ENCODE measurements around the gene PIAS1. TPM values are rescaled to one million over a fixed set of nuclear protein-coding genes. Genes with fewer than 3 reads are reported as not detected.

The PIAS1 gene
- total RNA-seq, 1 donor from 2014 or later, result 56.3 TPM

DNA sequence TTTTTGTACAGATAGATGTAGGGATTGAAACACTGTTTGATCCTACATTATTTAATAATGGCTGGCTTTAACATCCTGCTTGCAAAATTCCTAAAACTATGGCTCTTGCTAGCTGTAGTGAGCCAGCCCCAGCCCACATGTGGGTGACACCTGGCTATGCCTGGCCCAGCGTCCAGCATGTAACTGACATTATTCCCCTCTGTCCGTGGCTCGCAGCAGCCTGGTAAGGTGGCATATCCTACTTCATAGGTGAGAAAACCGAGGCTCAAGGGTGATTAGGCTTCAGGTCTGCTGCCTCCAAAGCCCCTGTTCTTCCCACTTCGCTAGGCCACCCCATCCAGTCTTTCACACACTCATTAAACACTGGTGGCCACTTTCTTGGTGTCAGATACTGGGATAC is 149.4 kb downstream of the PIAS1 start:
- POLR2A ChIA-PET, result no interaction called here
- Mint-ChIP-seq H3K4me1 (peaks cover 11% of the 10 kb centered on the region), H3K27ac (no peak overlapping the region), H3K36me3 (ENCODE audit: low read depth) (peaks cover 4% of the 10 kb centered on the region), H3K9me3 (no peaks in the 10 kb centered on the region), H3K27me3 (no peaks in the 10 kb centered on the region), H3K4me3 (no peak overlapping the region)
- no peak for DNase-seq
- intact Hi-C loops (cut with micrococcal nuclease), result no loop called here
- no peak for TF ChIP-seq CTCF (IDR thresholded peaks at IDR 0.05)
- CTCF ChIA-PET, result no interaction called here
- no peak for ATAC-seq (ENCODE audit: low read depth)

- peaks cover 5% of the 10 kb centered on the region for H3K36me3 Mint-ChIP-seq (ENCODE audit: low read depth)
- no peaks in the 10 kb centered on the region for H3K27me3 Mint-ChIP-seq
- H3K27ac Mint-ChIP-seq, result no peak overlapping the region
- ChIA-PET POLR2A (no interaction called here), CTCF (no interaction called here)
- H3K4me3 Mint-ChIP-seq, result no peak overlapping the region
- H3K9me3 Mint-ChIP-seq, result no peaks in the 10 kb centered on the region
- DNase-seq, result no peak
- intact Hi-C loops (cut with micrococcal nuclease), result no loop called here
- peaks cover 16% of the 10 kb centered on the region for H3K4me1 Mint-ChIP-seq
- TF ChIP-seq CTCF (IDR thresholded peaks at IDR 0.05), result no peak
- no peak for ATAC-seq (ENCODE audit: low read depth)
Measured at GRCh38 chr15:68203956-68204355, 149.8 kb downstream of the PIAS1 start.

DNA sequence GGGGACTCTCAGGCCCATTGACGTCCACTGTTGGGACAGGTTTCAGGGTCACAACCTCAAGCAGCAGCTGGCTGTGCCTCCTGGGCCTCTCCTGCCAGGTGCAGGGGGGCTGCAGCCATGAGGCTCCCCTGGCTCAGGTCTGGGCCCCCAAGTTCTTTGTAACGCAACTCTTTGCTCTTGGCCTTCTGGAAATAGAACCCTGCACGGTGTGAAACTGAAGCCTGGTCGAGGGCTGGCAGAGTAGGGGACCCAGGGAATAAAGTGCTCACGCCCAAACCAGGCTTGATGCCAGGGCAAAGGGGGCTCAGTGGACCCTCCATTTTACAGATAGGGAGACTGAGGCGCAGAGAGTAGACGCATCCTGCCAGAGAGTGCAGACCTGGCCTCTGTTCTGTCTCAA is 150.2 kb downstream of the PIAS1 start:
- H3K4me3 Mint-ChIP-seq, result no peak overlapping the region
- POLR2A ChIA-PET, result no interaction called here

DNA sequence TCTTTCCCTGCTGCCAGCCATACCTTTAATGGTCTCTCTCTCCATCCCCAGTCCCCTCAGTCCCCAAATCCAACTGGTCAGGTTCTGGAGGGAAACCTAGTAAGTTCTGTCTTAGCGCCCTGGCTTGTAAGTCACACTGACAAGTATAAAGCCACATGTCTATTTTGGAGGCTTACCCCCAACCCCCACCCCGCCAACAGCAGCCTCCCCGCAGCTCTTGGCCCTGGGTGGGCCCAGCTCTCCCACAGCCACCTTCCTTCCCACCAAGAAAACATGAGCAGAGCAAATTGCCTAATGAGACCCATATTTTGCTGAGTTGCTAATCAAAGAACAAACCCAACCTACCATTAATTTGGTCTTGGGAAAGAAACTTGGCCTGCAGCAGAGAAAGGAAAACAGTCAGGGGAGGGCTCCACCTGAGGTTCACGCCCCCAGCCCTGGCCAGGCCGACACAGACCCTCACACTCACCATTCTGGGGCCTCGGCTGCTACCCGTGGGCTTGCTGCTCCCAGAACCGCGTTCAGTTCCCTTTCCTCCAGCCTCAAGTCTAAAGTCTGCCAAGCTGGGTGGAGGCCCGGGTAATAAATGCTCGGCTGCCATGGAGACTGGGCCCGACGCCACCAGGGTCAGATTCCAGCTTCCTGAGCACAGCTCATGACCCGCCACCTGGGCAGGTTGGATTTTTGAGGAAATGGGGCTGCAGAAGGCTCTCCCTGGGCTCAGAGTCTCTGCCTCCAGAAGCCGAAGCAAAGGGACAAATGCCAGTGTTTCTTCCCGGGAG is 150.9 kb downstream of the PIAS1 start, which contains the start of gene CALML4:
CALML4 (minus strand) TSS at position 557 of the 782 bp plus-strand sequence; CDS start at position 472, 85 bp downstream.
- Mint-ChIP-seq H3K27me3 (no peaks in the 10 kb centered on the region), H3K4me3 (no peak within 1 kb of the TSS), H3K27ac (no peak within 1 kb of the TSS), H3K9me3 (no peaks in the 10 kb centered on the region), H3K36me3 (ENCODE audit: low read depth) (peaks cover 5% of the 10 kb centered on the region), H3K4me1 (peaks cover 26% of the 10 kb centered on the region)
- ChIA-PET CTCF (no interaction called here), POLR2A (no interaction called here)
- no peak for TF ChIP-seq CTCF (IDR thresholded peaks at IDR 0.05)
- intact Hi-C loops (cut with micrococcal nuclease), result no loop called here
- ATAC-seq (ENCODE audit: low read depth), result no peak
- no peak for DNase-seq

More for the DNA sequence above, 150.2 kb downstream of the PIAS1 start:
- DNase-seq (no peak), ATAC-seq (ENCODE audit: low read depth) (no peak)
- peaks cover 5% of the 10 kb centered on the region for H3K36me3 Mint-ChIP-seq (ENCODE audit: low read depth)
- H3K9me3 Mint-ChIP-seq, result no peaks in the 10 kb centered on the region
- H3K27me3 Mint-ChIP-seq, result no peaks in the 10 kb centered on the region
- no peak for TF ChIP-seq CTCF (IDR thresholded peaks at IDR 0.05)
- CTCF ChIA-PET, result no interaction called here
- intact Hi-C loops (cut with micrococcal nuclease), result no loop called here
- peaks cover 20% of the 10 kb centered on the region for H3K4me1 Mint-ChIP-seq
- H3K27ac Mint-ChIP-seq, result no peak overlapping the region

- ATAC-seq (ENCODE audit: low read depth), result no peak
- Mint-ChIP-seq H3K4me3 (no peak overlapping the region), H3K27me3 (no peaks in the 10 kb centered on the region), H3K9me3 (no peaks in the 10 kb centered on the region), H3K4me1 (peaks cover 29% of the 10 kb centered on the region), H3K36me3 (ENCODE audit: low read depth) (peaks cover 5% of the 10 kb centered on the region), H3K27ac (no peak overlapping the region)
- CTCF ChIA-PET, result no interaction called here
- POLR2A ChIA-PET, result no interaction called here
- intact Hi-C loops (cut with micrococcal nuclease), result no loop called here
- no peak for TF ChIP-seq CTCF (IDR thresholded peaks at IDR 0.05)
- DNase-seq, result no peak
Measured at GRCh38 chr15:68205558-68205944, 151.4 kb downstream of the PIAS1 start.

Measured in activated B cell treated with CpG ODN at 0.5 μM for 24 hours (primary cell).